ENCODE results near the gene BLOC1S2.
A peak's percentile ranks its signal among the peaks of the same experiment; 100 is the strongest.
"Not testable (repeated sequence)": the region's sequence is repeated elsewhere in the genome, so short reads cannot be mapped to it uniquely, and the experiment has no call there.

BLOC1S2 gene

GRCh38 chr10:100286051-100287033 lies at the start of gene BLOC1S2:
Gene BLOC1S2, minus strand, starts transcription at chr10:100286680. Its CDS starts 21 bp downstream, at chr10:100286659.
- peak; percentile 21 to 83 for DNase-seq

- no peak for DNase-seq
Observed at GRCh38 chr10:100334762-100335161, 48.3 kb upstream of the BLOC1S2 start.

- no peak for DNase-seq
Observed at GRCh38 chr10:100333661-100334440, 47.4 kb upstream of the BLOC1S2 start.

- DNase-seq, result no peak
Observed at GRCh38 chr10:100333106-100333505, 46.6 kb upstream of the BLOC1S2 start.

GRCh38 chr10:100330079-100330478 lies 43.6 kb upstream of the BLOC1S2 start, which contains the start of gene PKD2L1:
Gene PKD2L1, minus strand, starts transcription at chr10:100330228. Its CDS starts 125 bp downstream, at chr10:100330103.
- no peak for DNase-seq

- DNase-seq, result no peak
Observed at GRCh38 chr10:100328198-100328597, 41.7 kb upstream of the BLOC1S2 start.

GRCh38 chr10:100327718-100328009 lies 41.2 kb upstream of the BLOC1S2 start:
- no peak for DNase-seq

GRCh38 chr10:100327007-100327717 lies 40.7 kb upstream of the BLOC1S2 start:
- DNase-seq, result no peak

- no peak for DNase-seq
Observed at GRCh38 chr10:100325158-100325557, 38.7 kb upstream of the BLOC1S2 start.

- no peak for DNase-seq
Observed at GRCh38 chr10:100319707-100320402, 33.4 kb upstream of the BLOC1S2 start.

GRCh38 chr10:100318207-100318606 lies 31.7 kb upstream of the BLOC1S2 start:
- no peak for DNase-seq

GRCh38 chr10:100315615-100316014 lies 29.1 kb upstream of the BLOC1S2 start:
- DNase-seq, result no peak

- no peak for DNase-seq
Observed at GRCh38 chr10:100311298-100311697, 24.8 kb upstream of the BLOC1S2 start.

- no peak for DNase-seq
Observed at GRCh38 chr10:100307684-100308083, 21.2 kb upstream of the BLOC1S2 start.

GRCh38 chr10:100306861-100307260 lies 20.4 kb upstream of the BLOC1S2 start:
- DNase-seq, result no peak

- DNase-seq, result no peak
Observed at GRCh38 chr10:100304414-100304813, 17.9 kb upstream of the BLOC1S2 start.

GRCh38 chr10:100303724-100304319 lies 17.3 kb upstream of the BLOC1S2 start:
- DNase-seq, result peak in 1 of 2 experiments; percentile 28

GRCh38 chr10:100301123-100301522 lies 14.6 kb upstream of the BLOC1S2 start:
- not testable (repeated sequence) for DNase-seq

GRCh38 chr10:100297242-100297641 lies 10.8 kb upstream of the BLOC1S2 start:
- DNase-seq, result no peak

- DNase-seq, result no peak
Observed at GRCh38 chr10:100293066-100293465, 6.6 kb upstream of the BLOC1S2 start.

GRCh38 chr10:100292300-100292699 lies 5.8 kb upstream of the BLOC1S2 start:
- DNase-seq, result not testable (repeated sequence)

GRCh38 chr10:100291356-100291755 lies 4.9 kb upstream of the BLOC1S2 start:
- no peak for DNase-seq
